HG03457 (cell line): ENCODE results near the gene CFAP73.
A peak's percentile ranks its signal among the peaks of the same experiment; 100 is the strongest.

Experiments used
- ATAC-seq: cut with Tn5 transposase; IDR thresholded peaks from one replicate; pipeline ENCODE4 v1.9.1; 2021; ENCODE audit warnings: moderate number of reproducible peaks; ENCODE audit not compliant: unreplicated experiment

CFAP73 gene

GRCh38 chr12:113207613-113208040 is 58.1 kb downstream of the CFAP73 start:
- ATAC-seq = peak; percentile 1

DNA sequence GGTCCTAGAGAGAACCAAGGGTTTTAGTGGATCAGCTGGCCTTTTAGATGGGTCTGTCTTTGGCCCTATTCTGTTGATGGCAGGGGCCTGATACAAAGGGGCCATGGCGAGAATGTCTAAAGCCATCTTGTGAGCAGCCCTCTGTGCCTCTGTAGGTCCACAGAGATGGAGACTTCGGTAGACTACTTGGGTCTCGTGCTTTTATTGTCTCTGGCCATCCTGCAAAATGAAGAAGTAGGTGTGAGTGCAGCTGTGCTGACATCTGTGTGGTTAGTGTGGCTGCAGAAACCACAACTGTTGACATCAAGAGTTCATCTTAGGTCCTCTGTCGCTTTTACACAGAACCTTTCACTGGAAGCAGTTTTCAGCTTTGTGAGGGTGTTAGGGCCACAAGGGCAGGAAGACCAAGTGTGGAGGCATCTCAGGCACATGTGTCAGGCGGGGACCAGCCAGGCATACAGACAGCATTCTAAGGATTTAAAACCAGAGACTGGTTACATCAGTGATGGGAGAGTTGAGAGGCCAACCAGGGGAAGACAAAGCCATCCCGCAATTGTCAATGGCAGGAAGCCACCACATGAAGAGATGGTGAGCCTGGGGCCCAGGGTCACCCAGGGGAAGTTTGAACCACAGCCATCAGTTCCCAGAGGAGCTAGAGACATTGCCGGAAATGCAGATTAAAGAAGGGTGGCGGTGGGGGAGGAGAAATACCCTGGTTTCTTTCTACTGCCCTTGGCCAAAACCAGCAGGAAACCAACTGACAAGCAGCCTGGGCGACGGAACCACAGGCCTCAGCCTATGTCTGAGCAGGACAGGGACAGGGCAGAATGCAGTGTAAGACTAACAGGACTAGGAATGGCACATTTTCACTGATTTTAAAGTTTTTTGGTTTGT is 58.8 kb downstream of the CFAP73 start:
- ATAC-seq = peak; percentile 75
